DOHH2 (cell line): Measurements from ENCODE around the gene UBASH3A.

Source experiments
- EZH2phosphoT487 ChIP-seq: fragments of 200-600 bp; sonication (generic); IDR thresholded peaks from 2 replicates; pipeline ENCODE4 v1.6.1; 2017; ENCODE audit warnings: borderline replicate concordance, mild to moderate bottlenecking, antibody characterized with exemption, low read length, moderate library complexity, mixed read lengths
- TF ChIP-seq, protein P1 (sequence below): fragments of 200-600 bp; sonication (generic); IDR thresholded peaks from one replicate; pipeline ENCODE4 v1.5.1; 2014; ENCODE audit warnings: antibody characterized with exemption, mild to moderate bottlenecking, low read depth, low read length; ENCODE audit not compliant: poor library complexity, severe bottlenecking

- TF ChIP-seq, protein P1, sequence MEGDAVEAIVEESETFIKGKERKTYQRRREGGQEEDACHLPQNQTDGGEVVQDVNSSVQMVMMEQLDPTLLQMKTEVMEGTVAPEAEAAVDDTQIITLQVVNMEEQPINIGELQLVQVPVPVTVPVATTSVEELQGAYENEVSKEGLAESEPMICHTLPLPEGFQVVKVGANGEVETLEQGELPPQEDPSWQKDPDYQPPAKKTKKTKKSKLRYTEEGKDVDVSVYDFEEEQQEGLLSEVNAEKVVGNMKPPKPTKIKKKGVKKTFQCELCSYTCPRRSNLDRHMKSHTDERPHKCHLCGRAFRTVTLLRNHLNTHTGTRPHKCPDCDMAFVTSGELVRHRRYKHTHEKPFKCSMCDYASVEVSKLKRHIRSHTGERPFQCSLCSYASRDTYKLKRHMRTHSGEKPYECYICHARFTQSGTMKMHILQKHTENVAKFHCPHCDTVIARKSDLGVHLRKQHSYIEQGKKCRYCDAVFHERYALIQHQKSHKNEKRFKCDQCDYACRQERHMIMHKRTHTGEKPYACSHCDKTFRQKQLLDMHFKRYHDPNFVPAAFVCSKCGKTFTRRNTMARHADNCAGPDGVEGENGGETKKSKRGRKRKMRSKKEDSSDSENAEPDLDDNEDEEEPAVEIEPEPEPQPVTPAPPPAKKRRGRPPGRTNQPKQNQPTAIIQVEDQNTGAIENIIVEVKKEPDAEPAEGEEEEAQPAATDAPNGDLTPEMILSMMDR, result no peak
- no peak for TF ChIP-seq EZH2phosphoT487
Measured at GRCh38 chr21:42387164-42387563, 16.5 kb upstream of the UBASH3A start.
